Natural killer cell (primary cell): ENCODE results near the gene SLC38A7. TPM values are rescaled to one million over a fixed set of nuclear protein-coding genes. Genes with fewer than 3 reads are reported as not detected.

Source experiments
- ATAC-seq, 3 donors: fragments of 150-1000 bp in 2 of 3; fragments of 200-7000 bp in 1 of 3; cut with Tn5 transposase; 1 replicate in 1 of 3; 2 replicates in 2 of 3; pipeline ENCODE4 v1.10.0; 2021; ENCODE audit warnings: mild to moderate bottlenecking in 2 of 3, moderate library complexity in 2 of 3
- DNase-seq, 2 donors: peaks; one replicate each; pipeline versions ENCODE4 v3.0.0 to v3.0.0-alpha.2; 2013 to 2021; ENCODE audit warnings: mixed read lengths in 1 of 2
- H3K27ac ChIP-seq: one replicate; pipeline ENCODE4 v1.5.1; 2013; ENCODE audit warnings: mild to moderate bottlenecking, low read length
- H3K27me3 ChIP-seq: one replicate; pipeline ENCODE4 v1.6.1; 2013; ENCODE audit warnings: low read length; ENCODE audit not compliant: control insufficient read depth, insufficient read depth
- H3K36me3 ChIP-seq: one replicate; pipeline ENCODE4 v1.6.1; 2013; ENCODE audit warnings: low read length; ENCODE audit not compliant: control insufficient read depth, insufficient read depth
- H3K4me1 ChIP-seq: one replicate; pipeline ENCODE4 v1.6.1; 2013; ENCODE audit warnings: low read length; ENCODE audit not compliant: control insufficient read depth, insufficient read depth
- H3K4me3 ChIP-seq: one replicate; pipeline ENCODE4 v1.5.1; 2013; ENCODE audit warnings: low read length
- H3K9me3 ChIP-seq: one replicate; pipeline ENCODE4 v1.6.1; 2013; ENCODE audit warnings: low read length; ENCODE audit not compliant: control insufficient read depth, insufficient read depth
- H3K27ac Mint-ChIP-seq, 2 donors: one replicate each; pipeline ENCODE4 v1.8.0; 2022; ENCODE audit warnings: mild to moderate bottlenecking in 2 of 2, mixed read lengths in 2 of 2, moderate library complexity in 1 of 2
- H3K27me3 Mint-ChIP-seq, 2 donors: one replicate each; pipeline ENCODE4 v1.8.0; 2022; ENCODE audit warnings: low read depth in 2 of 2, mixed read lengths in 2 of 2
- H3K36me3 Mint-ChIP-seq: one replicate; pipeline ENCODE4 v1.8.0; 2022; ENCODE audit warnings: mixed read lengths
- H3K4me1 Mint-ChIP-seq, 2 donors: one replicate each; pipeline ENCODE4 v1.8.0; 2022; ENCODE audit warnings: mixed read lengths in 2 of 2
- H3K4me3 Mint-ChIP-seq: one replicate; pipeline ENCODE4 v1.8.0; 2022; ENCODE audit warnings: mild to moderate bottlenecking, moderate library complexity, mixed read lengths
- H3K9me3 Mint-ChIP-seq, 2 donors: one replicate each; pipeline ENCODE4 v1.8.0; 2022; ENCODE audit warnings: mixed read lengths in 2 of 2
- WGBS: methylation state at CpG from one replicate; pipeline ENCODE4 v1.1.7; 2013; ENCODE audit warnings: missing lambda C conversion rate; ENCODE audit not compliant: insufficient coverage; 5-methylcytosine and 5-hydroxymethylcytosine counted together
- intact Hi-C: fragments of 100-400 bp; cut with micrococcal nuclease; formaldehyde crosslinking; loops from one replicate; pipeline ENCODE4 v1.14.2; 2022
- total RNA-seq, 4 donors: library from RNA; stranded (reverse); fragments of 120-200 nt in 1 of 4; gene quantifications; one replicate each; pipeline versions ENCODE4 v1.2.3 to v1.2.4, GENCODE V29; 2013 to 2022
- TF ChIP-seq, protein P1 (sequence below): fragments of 200-600 bp; IDR thresholded peaks from one replicate; pipeline ENCODE4 v1.8.0; 2022; ENCODE audit warnings: antibody characterized with exemption

SLC38A7 gene
- total RNA-seq, 3 donors from 2014 or later (not counting 1 experiment from before 2014, with no cell fraction given), result 9.2 to 16.9 (median 14.1) TPM

DNA sequence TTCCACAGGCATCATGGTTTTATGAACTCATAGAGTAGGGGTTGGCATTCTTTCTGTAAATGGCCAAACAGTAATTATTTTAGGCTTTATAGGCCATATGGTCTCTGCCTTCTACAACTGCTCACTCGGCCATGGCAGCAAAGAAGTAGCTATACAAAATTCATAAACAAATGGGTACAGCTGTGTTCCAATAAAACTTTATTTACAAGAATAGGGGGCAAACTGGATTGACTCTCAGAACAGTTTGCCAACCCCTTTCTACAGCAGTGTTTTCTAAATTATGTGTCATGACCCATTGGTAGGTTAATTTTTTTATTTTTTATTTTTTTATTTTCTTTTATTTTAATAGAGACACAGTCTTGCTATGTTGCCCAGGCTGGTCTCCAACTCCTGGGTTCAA lies 29.2 kb upstream of the SLC38A7 start:
- Mint-ChIP-seq H3K36me3 (peaks cover 23% of the 10 kb centered on the region), H3K9me3 (no peaks in the 10 kb centered on the region), H3K4me1 (no peaks in the 10 kb centered on the region), H3K27me3 (no peaks in the 10 kb centered on the region), H3K4me3 (no peak overlapping the region), H3K27ac (no peak overlapping the region)
- intact Hi-C loops, result no loop called here
- Histone ChIP-seq H3K9me3 (no peaks in the 10 kb centered on the region), H3K27me3 (no peaks in the 10 kb centered on the region), H3K27ac (no peak overlapping the region), H3K36me3 (peaks cover 39% of the 10 kb centered on the region), H3K4me1 (no peaks in the 10 kb centered on the region), H3K4me3 (no peak overlapping the region)
- TF ChIP-seq, protein P1, sequence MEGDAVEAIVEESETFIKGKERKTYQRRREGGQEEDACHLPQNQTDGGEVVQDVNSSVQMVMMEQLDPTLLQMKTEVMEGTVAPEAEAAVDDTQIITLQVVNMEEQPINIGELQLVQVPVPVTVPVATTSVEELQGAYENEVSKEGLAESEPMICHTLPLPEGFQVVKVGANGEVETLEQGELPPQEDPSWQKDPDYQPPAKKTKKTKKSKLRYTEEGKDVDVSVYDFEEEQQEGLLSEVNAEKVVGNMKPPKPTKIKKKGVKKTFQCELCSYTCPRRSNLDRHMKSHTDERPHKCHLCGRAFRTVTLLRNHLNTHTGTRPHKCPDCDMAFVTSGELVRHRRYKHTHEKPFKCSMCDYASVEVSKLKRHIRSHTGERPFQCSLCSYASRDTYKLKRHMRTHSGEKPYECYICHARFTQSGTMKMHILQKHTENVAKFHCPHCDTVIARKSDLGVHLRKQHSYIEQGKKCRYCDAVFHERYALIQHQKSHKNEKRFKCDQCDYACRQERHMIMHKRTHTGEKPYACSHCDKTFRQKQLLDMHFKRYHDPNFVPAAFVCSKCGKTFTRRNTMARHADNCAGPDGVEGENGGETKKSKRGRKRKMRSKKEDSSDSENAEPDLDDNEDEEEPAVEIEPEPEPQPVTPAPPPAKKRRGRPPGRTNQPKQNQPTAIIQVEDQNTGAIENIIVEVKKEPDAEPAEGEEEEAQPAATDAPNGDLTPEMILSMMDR, result no peak
- WGBS, result 100% methylated on average over 1 of the region's 1 CpG
- no peak for DNase-seq
- ATAC-seq, result no peak

DNA sequence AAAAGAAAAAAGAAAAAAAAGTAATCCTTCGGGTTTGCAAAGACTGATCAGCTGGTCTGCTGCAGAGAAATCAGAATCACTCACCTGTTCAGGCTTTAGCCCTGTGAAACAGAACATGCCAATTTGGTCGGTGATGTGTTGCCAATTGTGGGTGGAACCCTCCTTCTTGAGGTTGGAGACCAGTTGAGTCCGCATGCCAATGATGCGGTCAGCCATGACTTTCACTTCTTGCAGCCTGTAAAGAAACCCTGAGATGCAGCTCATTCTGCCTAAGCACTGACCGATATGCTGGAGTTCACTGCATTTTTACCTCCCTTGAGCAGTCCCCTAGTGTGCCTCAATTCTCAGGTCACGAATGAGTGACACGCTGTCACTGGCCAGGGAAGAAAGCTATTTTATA lies 24.8 kb upstream of the SLC38A7 start:
- Mint-ChIP-seq H3K27me3 (no peaks in the 10 kb centered on the region), H3K9me3 (no peaks in the 10 kb centered on the region), H3K36me3 (no peaks in the 10 kb centered on the region), H3K27ac (no peak overlapping the region), H3K4me3 (no peak overlapping the region), H3K4me1 (no peaks in the 10 kb centered on the region)
- WGBS, result 94% methylated on average over 7 of the region's 7 CpGs
- ATAC-seq, result no peak
- Histone ChIP-seq H3K36me3 (peaks cover 26% of the 10 kb centered on the region), H3K4me1 (no peaks in the 10 kb centered on the region), H3K27me3 (no peaks in the 10 kb centered on the region), H3K9me3 (no peaks in the 10 kb centered on the region), H3K4me3 (no peak overlapping the region), H3K27ac (no peak overlapping the region)
- no peak for DNase-seq
- intact Hi-C loops, result no loop called here
- TF ChIP-seq, protein P1, result no peak

DNA sequence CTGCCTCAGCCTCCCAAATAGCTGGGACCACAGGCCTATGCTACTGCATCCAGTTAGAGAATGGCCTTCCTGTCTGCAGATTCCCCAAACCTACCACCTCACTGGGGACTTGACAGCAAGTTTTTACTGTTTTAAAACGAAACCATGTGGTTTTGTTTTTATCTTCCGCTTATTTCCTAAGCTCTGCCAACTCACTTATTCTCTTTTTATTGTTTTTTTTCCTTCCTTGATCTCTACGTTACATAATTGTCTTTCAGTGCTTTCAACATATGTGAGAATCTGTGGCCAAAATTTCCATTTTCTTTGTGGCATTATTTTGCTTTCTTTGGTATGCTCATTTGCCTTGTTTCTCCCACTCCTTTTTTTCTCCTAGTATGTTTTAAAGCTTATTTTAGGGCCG lies 14.6 kb upstream of the SLC38A7 start:
- no peaks in the 10 kb centered on the region for H3K36me3 Mint-ChIP-seq
- H3K27ac ChIP-seq, result no peak overlapping the region

DNA sequence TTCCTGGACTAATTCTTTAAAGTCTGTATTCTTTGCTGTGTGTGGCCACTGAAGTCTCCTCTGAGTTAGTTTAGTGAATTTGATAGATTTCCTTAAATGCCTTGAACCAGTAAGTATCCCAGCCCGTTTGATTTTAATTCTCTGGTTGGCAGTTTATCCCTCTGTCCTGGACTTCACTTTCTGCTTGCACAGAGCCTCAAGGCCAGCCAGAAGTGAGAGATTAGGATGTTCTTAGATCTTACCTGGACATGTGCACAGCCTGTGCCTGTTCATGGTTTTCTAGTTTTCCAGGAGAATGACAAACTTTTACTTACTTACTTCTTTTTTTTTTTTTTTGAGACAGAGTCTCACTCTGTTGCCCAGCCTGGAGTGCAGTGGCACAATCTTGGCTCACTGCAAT lies 10.8 kb upstream of the SLC38A7 start:
- DNase-seq (no peak), ATAC-seq (no peak)
- Histone ChIP-seq H3K27me3 (no peaks in the 10 kb centered on the region), H3K36me3 (no peaks in the 10 kb centered on the region), H3K27ac (no peak overlapping the region), H3K4me3 (no peak overlapping the region), H3K4me1 (no peaks in the 10 kb centered on the region), H3K9me3 (no peaks in the 10 kb centered on the region)
- 76% methylated on average over 1 of the region's 1 CpG for WGBS
- Mint-ChIP-seq H3K27ac (no peak overlapping the region), H3K4me1 (no peaks in the 10 kb centered on the region), H3K27me3 (peaks cover 5 to 10% of the 10 kb centered on the region in 2 donors), H3K4me3 (no peak overlapping the region), H3K36me3 (no peaks in the 10 kb centered on the region), H3K9me3 (peaks cover 0 to 2% of the 10 kb centered on the region in 2 donors)
- TF ChIP-seq, protein P1, result no peak
- intact Hi-C loops, result no loop called here

More for the DNA sequence above, 14.6 kb upstream of the SLC38A7 start:
- no peaks in the 10 kb centered on the region for H3K4me1 Mint-ChIP-seq
- intact Hi-C loops, result no loop called here
- no peak for ATAC-seq
- no peaks in the 10 kb centered on the region for H3K9me3 ChIP-seq
- TF ChIP-seq, protein P1, result no peak
- no peak for DNase-seq
- H3K4me1 ChIP-seq, result no peaks in the 10 kb centered on the region
- H3K27me3 Mint-ChIP-seq, result peaks cover 0 to 3% of the 10 kb centered on the region in 2 donors
- H3K27me3 ChIP-seq, result no peaks in the 10 kb centered on the region
- no peaks in the 10 kb centered on the region for H3K36me3 ChIP-seq
- H3K4me3 Mint-ChIP-seq, result no peak overlapping the region
- 58% methylated on average over 4 of the region's 4 CpGs for WGBS
- H3K9me3 Mint-ChIP-seq, result no peaks in the 10 kb centered on the region
- H3K4me3 ChIP-seq, result no peak overlapping the region
- no peak overlapping the region for H3K27ac Mint-ChIP-seq
